Skeletal muscle satellite cell (primary cell): Measurements from ENCODE around the gene SSBP3.
A peak's percentile ranks its signal among the peaks of the same experiment; 100 is the strongest.
"Not testable (repeated sequence)": the region's sequence is repeated elsewhere in the genome, so short reads cannot be mapped to it uniquely, and the experiment has no call there.

ENCODE experiments used
- H3K27me3 ChIP-seq: 2 replicates; pipeline ENCODE4 v1.7.0; 2013; ENCODE audit warnings: low read length; ENCODE audit not compliant: control insufficient read depth, insufficient read depth
- H3K36me3 ChIP-seq: 2 replicates; pipeline ENCODE4 v1.7.0; 2013; ENCODE audit warnings: mild to moderate bottlenecking, control low read depth, low read length; ENCODE audit not compliant: insufficient read depth
- H3K4me1 ChIP-seq: 2 replicates; pipeline ENCODE4 v1.7.0; 2013; ENCODE audit warnings: low read length; ENCODE audit not compliant: control insufficient read depth, insufficient read depth
- H3K4me2 ChIP-seq: 2 replicates; pipeline ENCODE4 v1.7.0; 2013; ENCODE audit warnings: mild to moderate bottlenecking, low read length
- H3K4me3 ChIP-seq: 2 replicates; pipeline ENCODE4 v1.7.0; 2013; ENCODE audit warnings: low read length
- H3K9ac ChIP-seq: 2 replicates; pipeline ENCODE4 v1.7.0; 2013; ENCODE audit warnings: mild to moderate bottlenecking, low read depth, low read length, moderate library complexity
- H3K9me3 ChIP-seq: replicated peaks from 2 replicates; pipeline ENCODE4 v1.7.0; 2013; ENCODE audit warnings: mild to moderate bottlenecking, control low read depth, low read length

The SSBP3 gene

GRCh38 chr1:54390655-54391054 lies 15.5 kb downstream of the SSBP3 start:
- Histone ChIP-seq H3K36me3 (peaks cover 26% of the 10 kb centered on the region), H3K9ac (peak overlapping the region; percentile 64), H3K4me3 (peak overlapping the region; percentile 55), H3K4me2 (peak overlapping the region; percentile 76), H3K9me3 (no peaks in the 10 kb centered on the region), H3K4me1 (peaks cover 16% of the 10 kb centered on the region), H3K27me3 (no peaks in the 10 kb centered on the region)

- not testable (repeated sequence) for H3K27me3 ChIP-seq, H3K4me2 ChIP-seq, H3K9me3 ChIP-seq, H3K9ac ChIP-seq, H3K4me3 ChIP-seq
- peaks cover 26% of the 10 kb centered on the region for H3K4me1 ChIP-seq
- peaks cover 19% of the 10 kb centered on the region for H3K36me3 ChIP-seq
These were observed 16.6 kb downstream of the SSBP3 start for GRCh38 chr1:54389608-54390007.

- no peak overlapping the region for H3K4me3 ChIP-seq
- no peak overlapping the region for H3K4me2 ChIP-seq
- peaks cover 11% of the 10 kb centered on the region for H3K36me3 ChIP-seq
- H3K9ac ChIP-seq = no peak overlapping the region
- no peaks in the 10 kb centered on the region for H3K9me3 ChIP-seq
- no peaks in the 10 kb centered on the region for H3K27me3 ChIP-seq
- H3K4me1 ChIP-seq = peaks cover 26% of the 10 kb centered on the region
These were observed 18.8 kb downstream of the SSBP3 start for GRCh38 chr1:54387419-54387818.

GRCh38 chr1:54385727-54386022 lies 20.5 kb downstream of the SSBP3 start:
- peaks cover 2% of the 10 kb centered on the region for H3K36me3 ChIP-seq
- H3K4me2 ChIP-seq = no peak overlapping the region
- H3K27me3 ChIP-seq = no peaks in the 10 kb centered on the region
- no peaks in the 10 kb centered on the region for H3K9me3 ChIP-seq
- no peak overlapping the region for H3K4me3 ChIP-seq
- H3K9ac ChIP-seq = no peak overlapping the region
- peaks cover 18% of the 10 kb centered on the region for H3K4me1 ChIP-seq

- Histone ChIP-seq H3K4me3 (no peak overlapping the region), H3K4me2 (no peak overlapping the region), H3K9me3 (no peaks in the 10 kb centered on the region), H3K4me1 (peaks cover 13% of the 10 kb centered on the region), H3K9ac (peak overlapping the region; percentile 46), H3K27me3 (no peaks in the 10 kb centered on the region), H3K36me3 (peaks cover 5% of the 10 kb centered on the region)
These were observed 21.1 kb downstream of the SSBP3 start for GRCh38 chr1:54384918-54385726.

GRCh38 chr1:54384471-54384870 lies 21.7 kb downstream of the SSBP3 start:
- Histone ChIP-seq H3K27me3 (no peaks in the 10 kb centered on the region), H3K9ac (peak overlapping the region; percentile 46), H3K9me3 (no peaks in the 10 kb centered on the region), H3K4me3 (no peak overlapping the region), H3K36me3 (peaks cover 5% of the 10 kb centered on the region), H3K4me1 (peaks cover 13% of the 10 kb centered on the region), H3K4me2 (no peak overlapping the region)

GRCh38 chr1:54381524-54381923 lies 24.7 kb downstream of the SSBP3 start:
- Histone ChIP-seq H3K27me3 (no peaks in the 10 kb centered on the region), H3K36me3 (peaks cover 5% of the 10 kb centered on the region), H3K9me3 (no peaks in the 10 kb centered on the region), H3K4me3 (no peak overlapping the region), H3K9ac (no peak overlapping the region), H3K4me2 (no peak overlapping the region), H3K4me1 (peaks cover 13% of the 10 kb centered on the region)

GRCh38 chr1:54380290-54380882 lies 25.8 kb downstream of the SSBP3 start:
- Histone ChIP-seq H3K36me3 (peaks cover 5% of the 10 kb centered on the region), H3K27me3 (no peaks in the 10 kb centered on the region), H3K4me2 (no peak overlapping the region), H3K9me3 (no peaks in the 10 kb centered on the region), H3K4me3 (no peak overlapping the region), H3K9ac (no peak overlapping the region), H3K4me1 (peaks cover 8% of the 10 kb centered on the region)

- no peak overlapping the region for H3K4me2 ChIP-seq
- H3K27me3 ChIP-seq = no peaks in the 10 kb centered on the region
- no peaks in the 10 kb centered on the region for H3K9me3 ChIP-seq
- no peak overlapping the region for H3K4me3 ChIP-seq
- peaks cover 1% of the 10 kb centered on the region for H3K4me1 ChIP-seq
- H3K36me3 ChIP-seq = peaks cover 5% of the 10 kb centered on the region
- H3K9ac ChIP-seq = no peak overlapping the region
These were observed 26.5 kb downstream of the SSBP3 start for GRCh38 chr1:54379555-54380289.

- H3K27me3 ChIP-seq = no peaks in the 10 kb centered on the region
- H3K9ac ChIP-seq = no peak overlapping the region
- H3K4me3 ChIP-seq = no peak overlapping the region
- H3K9me3 ChIP-seq = no peaks in the 10 kb centered on the region
- H3K4me1 ChIP-seq = no peaks in the 10 kb centered on the region
- peaks cover 5% of the 10 kb centered on the region for H3K36me3 ChIP-seq
- no peak overlapping the region for H3K4me2 ChIP-seq
These were observed 27.2 kb downstream of the SSBP3 start for GRCh38 chr1:54378874-54379554.

GRCh38 chr1:54378157-54378873 lies 27.9 kb downstream of the SSBP3 start:
- H3K4me1 ChIP-seq = no peaks in the 10 kb centered on the region

More at GRCh38 chr1:54378157-54378873, 27.9 kb downstream of the SSBP3 start:
- no peak overlapping the region for H3K9ac ChIP-seq
- H3K4me2 ChIP-seq = no peak overlapping the region
- peaks cover 5% of the 10 kb centered on the region for H3K36me3 ChIP-seq
- no peak overlapping the region for H3K4me3 ChIP-seq
- H3K27me3 ChIP-seq = no peaks in the 10 kb centered on the region
- H3K9me3 ChIP-seq = no peaks in the 10 kb centered on the region
